Breast epithelium (tissue), 4 donors: ENCODE measurements around the gene GPR157. TPM values are rescaled to one million over a fixed set of nuclear protein-coding genes. Genes with fewer than 3 reads are reported as not detected.

Experiments
- DNase-seq, 2 donors: peaks; one replicate each; pipeline ENCODE4 v3.0.0-alpha.2; 2019; ENCODE audit warnings: low spot score in 2 of 2
- H3K27ac ChIP-seq, 2 donors: fragments of 200-600 bp; sonication (generic) in 1 of 2; one replicate each; pipeline ENCODE4 v1.5.1; 2016 to 2019; ENCODE audit warnings: mild to moderate bottlenecking in 1 of 2
- H3K27me3 ChIP-seq, 2 donors: fragments of 200-600 bp; sonication (generic) in 1 of 2; one replicate each; pipeline versions ENCODE4 v1.5.1 to v1.6.0; 2017 to 2019; ENCODE audit warnings: control low read depth in 1 of 2, mild to moderate bottlenecking in 1 of 2
- H3K36me3 ChIP-seq: fragments of 200-600 bp; one replicate; pipeline ENCODE4 v1.5.1; 2019
- H3K4me1 ChIP-seq, 2 donors: fragments of 200-600 bp; sonication (generic); one replicate each; pipeline ENCODE4 v1.5.1; 2016 to 2019; ENCODE audit warnings: control low read depth in 1 of 2
- H3K4me3 ChIP-seq, 3 donors: fragments of 200-600 bp; sonication (generic); 1 replicate in 2 of 3; 2 replicates in 1 of 3; pipeline ENCODE4 v1.5.1; 2016 to 2019; ENCODE audit warnings: mild to moderate bottlenecking in 3 of 3, moderate library complexity in 2 of 3
- H3K9me3 ChIP-seq, 2 donors: fragments of 200-600 bp; sonication (generic) in 1 of 2; one replicate each; pipeline ENCODE4 v1.5.1; 2016 to 2019; ENCODE audit warnings: control low read depth in 1 of 2
- POLR2A ChIP-seq: fragments of 450-650 bp; IDR thresholded peaks from one replicate; pipeline ENCODE4 v1.6.1; 2016; ENCODE audit warnings: antibody characterized with exemption, mild to moderate bottlenecking, moderate library complexity
- POLR2AphosphoS5 ChIP-seq, 3 donors: sonication (generic); formaldehyde crosslinking; IDR thresholded peaks; one replicate each; pipeline ENCODE4 v1.6.1; 2017; ENCODE audit warnings: antibody characterized with exemption in 3 of 3
- intact Hi-C: fragments of 100-400 bp; cut with DNase I; formaldehyde crosslinking; loops from one replicate; pipeline ENCODE4 v1.15.1; 2023; ENCODE audit warnings: low total_unique reads
- total RNA-seq, 3 donors: library from RNA; depleted of rRNA; stranded (reverse); fragments of >200 nt; gene quantifications; one replicate each; pipeline ENCODE4 v1.1.0, GENCODE V29; 2016
- TF ChIP-seq, protein P1 (sequence below), 3 donors: fragments of 450-650 bp; IDR thresholded peaks; one replicate each; pipeline ENCODE4 v1.5.1; 2016 to 2017; ENCODE audit warnings: antibody characterized with exemption in 3 of 3, mild to moderate bottlenecking in 3 of 3, moderate library complexity in 3 of 3

Gene GPR157
- total RNA-seq, 3 donors from 2014 or later: 4.3 to 11.7 (median 9.2) TPM

DNA sequence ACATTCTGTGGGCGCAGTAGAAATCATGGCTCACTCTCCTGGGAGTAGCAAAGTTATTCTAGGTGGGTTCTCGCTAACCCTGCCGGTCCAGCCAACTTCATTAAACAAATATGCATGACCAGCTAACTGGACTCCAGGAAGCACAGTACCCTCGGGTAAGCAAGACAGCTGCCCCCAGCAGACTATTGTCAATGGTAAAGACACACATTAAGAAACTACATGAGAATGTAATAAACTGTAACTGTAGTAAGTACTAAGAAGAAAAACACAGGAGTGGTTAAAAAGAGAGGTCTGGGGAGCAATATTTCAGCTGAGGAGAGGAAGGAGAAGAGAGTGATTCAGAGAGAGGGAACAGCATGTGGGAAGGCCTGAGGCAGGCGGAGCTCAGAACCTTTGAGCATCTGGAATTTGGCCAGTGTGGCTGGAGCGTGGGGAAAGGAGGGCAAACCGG is 66.9 kb downstream of the GPR157 start:
- no peak overlapping the region for H3K4me3 ChIP-seq
- DNase-seq: no peak
- no peak overlapping the region for H3K27ac ChIP-seq
- H3K9me3 ChIP-seq: no peaks in the 10 kb centered on the region
- no peaks in the 10 kb centered on the region for H3K4me1 ChIP-seq
- no peaks in the 10 kb centered on the region for H3K36me3 ChIP-seq
- no peaks in the 10 kb centered on the region for H3K27me3 ChIP-seq
- no peak for TF ChIP-seq POLR2AphosphoS5 (IDR thresholded peaks at IDR 0.05)
- no peak for TF ChIP-seq POLR2A
- TF ChIP-seq, protein P1, sequence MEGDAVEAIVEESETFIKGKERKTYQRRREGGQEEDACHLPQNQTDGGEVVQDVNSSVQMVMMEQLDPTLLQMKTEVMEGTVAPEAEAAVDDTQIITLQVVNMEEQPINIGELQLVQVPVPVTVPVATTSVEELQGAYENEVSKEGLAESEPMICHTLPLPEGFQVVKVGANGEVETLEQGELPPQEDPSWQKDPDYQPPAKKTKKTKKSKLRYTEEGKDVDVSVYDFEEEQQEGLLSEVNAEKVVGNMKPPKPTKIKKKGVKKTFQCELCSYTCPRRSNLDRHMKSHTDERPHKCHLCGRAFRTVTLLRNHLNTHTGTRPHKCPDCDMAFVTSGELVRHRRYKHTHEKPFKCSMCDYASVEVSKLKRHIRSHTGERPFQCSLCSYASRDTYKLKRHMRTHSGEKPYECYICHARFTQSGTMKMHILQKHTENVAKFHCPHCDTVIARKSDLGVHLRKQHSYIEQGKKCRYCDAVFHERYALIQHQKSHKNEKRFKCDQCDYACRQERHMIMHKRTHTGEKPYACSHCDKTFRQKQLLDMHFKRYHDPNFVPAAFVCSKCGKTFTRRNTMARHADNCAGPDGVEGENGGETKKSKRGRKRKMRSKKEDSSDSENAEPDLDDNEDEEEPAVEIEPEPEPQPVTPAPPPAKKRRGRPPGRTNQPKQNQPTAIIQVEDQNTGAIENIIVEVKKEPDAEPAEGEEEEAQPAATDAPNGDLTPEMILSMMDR (IDR thresholded peaks at IDR 0.05): no peak
- intact Hi-C loops: no loop called here

- Histone ChIP-seq H3K36me3 (no peaks in the 10 kb centered on the region), H3K4me1 (no peaks in the 10 kb centered on the region), H3K27ac (no peak overlapping the region), H3K4me3 (no peak overlapping the region), H3K9me3 (no peaks in the 10 kb centered on the region), H3K27me3 (no peaks in the 10 kb centered on the region)
- TF ChIP-seq POLR2A (no peak), POLR2AphosphoS5 (IDR thresholded peaks at IDR 0.05) (no peak)
- TF ChIP-seq, protein P1 (IDR thresholded peaks at IDR 0.05): no peak
- DNase-seq: no peak
- intact Hi-C loops: no loop called here
Observed at GRCh38 chr1:9061252-9061960, 67.5 kb downstream of the GPR157 start.

DNA sequence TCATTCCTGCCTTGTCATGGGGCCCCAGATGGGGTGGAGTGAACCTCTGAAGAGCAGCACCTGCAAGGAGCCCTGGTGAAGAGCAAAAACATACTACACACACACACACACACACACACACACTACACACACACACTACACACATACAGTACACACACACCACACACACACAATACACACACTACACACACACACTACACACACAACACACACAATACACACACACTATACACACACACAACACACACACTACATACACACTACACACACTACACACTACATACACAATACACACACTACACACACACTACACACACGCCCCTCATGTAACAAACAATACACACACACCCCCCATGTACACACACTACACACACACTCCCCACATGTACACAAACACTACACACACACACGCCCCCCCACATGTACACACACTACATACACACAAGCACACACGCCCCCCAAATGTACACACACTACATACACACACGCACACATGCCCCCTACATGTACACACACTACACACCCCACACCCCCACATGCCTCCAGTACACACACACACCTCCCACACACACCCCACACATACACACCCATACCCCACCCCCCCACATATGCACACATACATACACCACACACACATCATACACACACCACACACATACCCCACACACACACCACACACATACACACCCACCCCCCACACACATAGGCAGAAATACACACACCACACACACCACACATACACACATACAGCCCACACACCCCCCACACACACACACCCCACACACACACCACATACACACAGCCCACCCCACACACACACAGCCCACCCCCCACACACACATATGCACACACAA is 68.8 kb downstream of the GPR157 start:
- DNase-seq: no peak
- Histone ChIP-seq H3K36me3 (no peaks in the 10 kb centered on the region), H3K4me1 (no peaks in the 10 kb centered on the region), H3K9me3 (no peaks in the 10 kb centered on the region), H3K27ac (no peak overlapping the region), H3K27me3 (no peaks in the 10 kb centered on the region), H3K4me3 (no peak overlapping the region)
- intact Hi-C loops: no loop called here
- TF ChIP-seq, protein P1 (IDR thresholded peaks at IDR 0.05): no peak
- TF ChIP-seq POLR2AphosphoS5 (IDR thresholded peaks at IDR 0.05) (no peak), POLR2A (no peak)

GRCh38 chr1:9058465-9058864 is 70.4 kb downstream of the GPR157 start:
- Histone ChIP-seq H3K36me3 (no peaks in the 10 kb centered on the region), H3K4me1 (no peaks in the 10 kb centered on the region), H3K9me3 (no peaks in the 10 kb centered on the region), H3K4me3 (no peak overlapping the region), H3K27me3 (no peaks in the 10 kb centered on the region), H3K27ac (no peak overlapping the region)
- DNase-seq: no peak
- intact Hi-C loops: no loop called here
- no peak for TF ChIP-seq POLR2A
- TF ChIP-seq POLR2AphosphoS5 (IDR thresholded peaks at IDR 0.05): no peak
- TF ChIP-seq, protein P1 (IDR thresholded peaks at IDR 0.05): no peak

DNA sequence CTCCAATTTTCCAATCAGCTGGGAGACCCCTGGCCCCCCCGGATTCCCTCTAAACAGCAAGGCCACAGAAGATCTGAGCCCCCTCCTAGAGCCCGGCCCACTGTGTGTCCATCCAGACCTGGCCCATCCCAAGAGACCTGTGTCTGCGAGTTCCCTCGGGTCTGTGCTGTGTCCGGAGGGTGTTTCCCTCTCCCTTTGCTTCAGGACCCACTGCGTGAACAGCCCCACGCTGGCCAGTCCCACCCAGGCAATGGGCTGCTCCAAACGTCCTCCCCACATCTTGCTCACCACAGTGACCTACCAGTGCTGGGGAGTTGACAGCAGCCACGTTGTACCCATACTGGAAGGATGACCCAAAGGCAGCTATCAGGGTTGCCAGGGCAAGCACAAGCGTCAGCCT is 71.1 kb downstream of the GPR157 start:
- intact Hi-C loops: no loop called here
- no peaks in the 10 kb centered on the region for H3K36me3 ChIP-seq
- no peak overlapping the region for H3K27ac ChIP-seq
- H3K4me1 ChIP-seq: no peaks in the 10 kb centered on the region
- H3K9me3 ChIP-seq: no peaks in the 10 kb centered on the region
- no peak for TF ChIP-seq POLR2A
- no peak for TF ChIP-seq POLR2AphosphoS5 (IDR thresholded peaks at IDR 0.05)
- TF ChIP-seq, protein P1 (IDR thresholded peaks at IDR 0.05): no peak
- H3K27me3 ChIP-seq: no peaks in the 10 kb centered on the region
- H3K4me3 ChIP-seq: no peak overlapping the region
- no peak for DNase-seq
